ENCODE measurements around the gene NSUN6.

DNA sequence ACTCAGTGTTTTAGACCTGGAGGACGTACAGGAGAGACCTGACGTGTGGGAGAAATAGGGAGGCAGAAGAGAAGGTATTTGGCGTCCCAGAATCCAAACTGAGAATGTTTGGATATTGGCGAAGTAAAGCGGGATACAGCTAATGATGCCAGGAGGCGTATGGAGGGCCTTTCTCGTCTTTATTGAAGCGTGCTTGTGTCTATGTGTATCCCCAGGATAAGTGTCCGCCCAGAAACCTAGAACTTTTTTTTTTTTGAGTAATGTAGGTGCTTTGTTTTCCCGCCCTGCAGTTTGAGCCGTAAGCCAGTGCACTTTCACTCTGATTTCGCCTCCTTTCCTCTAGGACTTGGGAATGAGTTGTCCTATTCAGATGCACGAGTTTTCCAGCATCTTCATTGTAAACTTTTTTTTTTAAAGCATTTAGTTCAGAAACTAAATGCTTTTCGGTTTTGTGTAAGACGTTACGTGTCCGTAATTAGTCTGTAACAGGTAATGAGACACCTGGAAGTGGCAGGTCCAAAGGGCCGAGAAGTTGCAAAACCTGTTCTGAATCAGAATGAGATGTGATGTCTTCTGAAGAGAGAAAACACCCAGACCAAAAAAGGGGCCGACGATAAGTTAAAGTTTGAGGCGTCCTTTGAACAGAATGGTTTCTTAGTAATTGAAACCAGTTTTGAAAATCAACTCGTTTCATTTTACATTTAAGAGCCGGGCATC, 8.6 kb upstream of the NSUN6 start:
- TF ChIP-seq FOSL1 (IDR thresholded peaks at IDR 0.05; ENCODE audit: low read depth): no peak
- no peak for TF ChIP-seq EZH2 (IDR thresholded peaks at IDR 0.05)
- no peak for TF ChIP-seq POLR2A (IDR thresholded peaks at IDR 0.05; ENCODE audit: borderline replicate concordance, extremely low read depth, insufficient read depth, insufficient read length)
- TF ChIP-seq, protein P1, sequence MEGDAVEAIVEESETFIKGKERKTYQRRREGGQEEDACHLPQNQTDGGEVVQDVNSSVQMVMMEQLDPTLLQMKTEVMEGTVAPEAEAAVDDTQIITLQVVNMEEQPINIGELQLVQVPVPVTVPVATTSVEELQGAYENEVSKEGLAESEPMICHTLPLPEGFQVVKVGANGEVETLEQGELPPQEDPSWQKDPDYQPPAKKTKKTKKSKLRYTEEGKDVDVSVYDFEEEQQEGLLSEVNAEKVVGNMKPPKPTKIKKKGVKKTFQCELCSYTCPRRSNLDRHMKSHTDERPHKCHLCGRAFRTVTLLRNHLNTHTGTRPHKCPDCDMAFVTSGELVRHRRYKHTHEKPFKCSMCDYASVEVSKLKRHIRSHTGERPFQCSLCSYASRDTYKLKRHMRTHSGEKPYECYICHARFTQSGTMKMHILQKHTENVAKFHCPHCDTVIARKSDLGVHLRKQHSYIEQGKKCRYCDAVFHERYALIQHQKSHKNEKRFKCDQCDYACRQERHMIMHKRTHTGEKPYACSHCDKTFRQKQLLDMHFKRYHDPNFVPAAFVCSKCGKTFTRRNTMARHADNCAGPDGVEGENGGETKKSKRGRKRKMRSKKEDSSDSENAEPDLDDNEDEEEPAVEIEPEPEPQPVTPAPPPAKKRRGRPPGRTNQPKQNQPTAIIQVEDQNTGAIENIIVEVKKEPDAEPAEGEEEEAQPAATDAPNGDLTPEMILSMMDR (IDR thresholded peaks at IDR 0.05 in 2 of 3, conservative IDR thresholded peaks at IDR 0.05 in 1 of 3; ENCODE audit: borderline replicate concordance in 1 of 3, insufficient read depth in 1 of 3, low read depth in 2 of 3, low read length in 2 of 3): no peak
- TF ChIP-seq SIN3A (IDR thresholded peaks at IDR 0.05; ENCODE audit: low read depth): no peak
- TF ChIP-seq RAD21 (IDR thresholded peaks at IDR 0.05; ENCODE audit: low read depth): no peak
- no peak for TF ChIP-seq SP1 (IDR thresholded peaks at IDR 0.05; ENCODE audit: low read depth)
- no peak for TF ChIP-seq POLR2AphosphoS5 (IDR thresholded peaks at IDR 0.05; ENCODE audit: low read depth, low read length)
- TF ChIP-seq SRF (IDR thresholded peaks at IDR 0.05; ENCODE audit: low read depth): no peak
- TF ChIP-seq, protein P2, sequence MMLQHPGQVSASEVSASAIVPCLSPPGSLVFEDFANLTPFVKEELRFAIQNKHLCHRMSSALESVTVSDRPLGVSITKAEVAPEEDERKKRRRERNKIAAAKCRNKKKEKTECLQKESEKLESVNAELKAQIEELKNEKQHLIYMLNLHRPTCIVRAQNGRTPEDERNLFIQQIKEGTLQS (IDR thresholded peaks at IDR 0.05): no peak
- TF ChIP-seq, protein P3, sequence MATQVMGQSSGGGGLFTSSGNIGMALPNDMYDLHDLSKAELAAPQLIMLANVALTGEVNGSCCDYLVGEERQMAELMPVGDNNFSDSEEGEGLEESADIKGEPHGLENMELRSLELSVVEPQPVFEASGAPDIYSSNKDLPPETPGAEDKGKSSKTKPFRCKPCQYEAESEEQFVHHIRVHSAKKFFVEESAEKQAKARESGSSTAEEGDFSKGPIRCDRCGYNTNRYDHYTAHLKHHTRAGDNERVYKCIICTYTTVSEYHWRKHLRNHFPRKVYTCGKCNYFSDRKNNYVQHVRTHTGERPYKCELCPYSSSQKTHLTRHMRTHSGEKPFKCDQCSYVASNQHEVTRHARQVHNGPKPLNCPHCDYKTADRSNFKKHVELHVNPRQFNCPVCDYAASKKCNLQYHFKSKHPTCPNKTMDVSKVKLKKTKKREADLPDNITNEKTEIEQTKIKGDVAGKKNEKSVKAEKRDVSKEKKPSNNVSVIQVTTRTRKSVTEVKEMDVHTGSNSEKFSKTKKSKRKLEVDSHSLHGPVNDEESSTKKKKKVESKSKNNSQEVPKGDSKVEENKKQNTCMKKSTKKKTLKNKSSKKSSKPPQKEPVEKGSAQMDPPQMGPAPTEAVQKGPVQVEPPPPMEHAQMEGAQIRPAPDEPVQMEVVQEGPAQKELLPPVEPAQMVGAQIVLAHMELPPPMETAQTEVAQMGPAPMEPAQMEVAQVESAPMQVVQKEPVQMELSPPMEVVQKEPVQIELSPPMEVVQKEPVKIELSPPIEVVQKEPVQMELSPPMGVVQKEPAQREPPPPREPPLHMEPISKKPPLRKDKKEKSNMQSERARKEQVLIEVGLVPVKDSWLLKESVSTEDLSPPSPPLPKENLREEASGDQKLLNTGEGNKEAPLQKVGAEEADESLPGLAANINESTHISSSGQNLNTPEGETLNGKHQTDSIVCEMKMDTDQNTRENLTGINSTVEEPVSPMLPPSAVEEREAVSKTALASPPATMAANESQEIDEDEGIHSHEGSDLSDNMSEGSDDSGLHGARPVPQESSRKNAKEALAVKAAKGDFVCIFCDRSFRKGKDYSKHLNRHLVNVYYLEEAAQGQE (IDR thresholded peaks at IDR 0.05; ENCODE audit: low read depth): no peak
- no peak for TF ChIP-seq EGR1 (IDR thresholded peaks at IDR 0.05; ENCODE audit: low read depth)
